Measurements from ENCODE around the gene ODC1. TPM values are rescaled to one million over a fixed set of nuclear protein-coding genes. Genes with fewer than 3 reads are reported as not detected.

ODC1 gene
- total and polyA plus RNA-seq, 2 experiments from 2014 or later: 23.3 to 70.3 TPM

DNA sequence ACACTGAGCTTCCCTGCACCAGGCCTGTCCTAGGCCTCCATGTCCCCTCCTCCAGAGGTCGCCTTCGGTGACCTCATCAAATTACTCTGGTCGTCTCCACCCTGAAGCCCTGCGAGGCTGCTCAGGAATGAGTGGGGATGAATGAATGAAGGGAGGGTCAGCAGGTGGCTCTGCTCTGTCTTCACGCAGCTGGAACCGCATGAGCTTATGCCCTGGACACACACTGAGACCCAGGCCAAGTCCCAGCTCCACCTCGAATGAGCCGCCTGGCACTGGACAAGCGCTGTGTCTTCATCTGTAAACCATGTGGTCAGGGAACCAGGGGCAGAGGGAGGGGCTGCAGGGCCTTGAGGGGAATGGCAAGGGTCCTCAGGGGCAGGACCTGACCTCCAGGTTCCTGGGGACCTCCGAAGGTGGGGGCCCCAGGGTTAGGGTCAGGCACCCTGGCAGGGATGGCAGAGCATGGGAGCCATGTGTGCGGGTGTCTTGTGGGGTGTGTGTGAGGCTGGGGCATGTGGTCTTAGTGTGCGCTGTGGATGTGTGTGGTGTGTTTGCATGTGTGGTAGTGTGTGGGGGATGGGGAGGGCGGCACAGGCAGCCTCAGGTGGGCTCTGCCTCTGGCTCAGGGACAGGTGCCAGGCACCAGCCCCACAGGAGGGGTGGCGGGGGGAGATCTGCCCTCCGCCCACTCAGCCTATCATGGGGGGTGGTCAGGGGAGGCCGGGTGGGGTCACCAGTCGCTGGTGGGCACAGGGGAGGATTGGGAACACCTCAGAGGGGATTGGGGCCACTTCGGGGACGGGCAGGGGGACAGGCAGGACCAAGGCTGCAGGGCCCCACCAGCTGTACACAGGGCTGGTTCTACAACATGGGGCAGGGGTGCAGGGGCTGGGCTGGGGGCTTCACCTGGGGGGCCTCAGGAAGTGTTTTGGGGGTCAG is 13.9 kb downstream of the ODC1 start:
- DNase-seq (ENCODE audit: low spot score) (no peak), ATAC-seq (no peak)
- no peak overlapping the region for H3K27ac ChIP-seq (ENCODE audit: low read depth)
- Mint-ChIP-seq H3K36me3 (ENCODE audit: low read depth) (peaks cover 2% of the 10 kb centered on the region; the same call in 2 of the 3 replicates), H3K27ac (no peak overlapping the region), H3K4me3 (no peak overlapping the region), H3K4me1 (peaks cover 3% of the 10 kb centered on the region; the same call in 2 of the 3 replicates), H3K27me3 (ENCODE audit: insufficient read depth, low read depth, poor library complexity) (peaks cover 17% of the 10 kb centered on the region), H3K9me3 (no peaks in the 10 kb centered on the region)
- H3K4me1 ChIP-seq (ENCODE audit: insufficient read depth): no peaks in the 10 kb centered on the region
- H4K20me1 ChIP-seq (replicated peaks; ENCODE audit: insufficient read depth): no peaks in the 10 kb centered on the region
- H3K9me2 ChIP-seq (ENCODE audit: insufficient read depth): no peaks in the 10 kb centered on the region
- H3K36me3 ChIP-seq (ENCODE audit: insufficient read depth): no peaks in the 10 kb centered on the region
- H3F3A ChIP-seq (replicated peaks; ENCODE audit: low read depth): no peaks in the 10 kb centered on the region
- H3K4me2 ChIP-seq: no peak overlapping the region
- H2AFZ ChIP-seq: no peak overlapping the region
- TF ChIP-seq POLR2AphosphoS5 (IDR thresholded peaks at IDR 0.05; ENCODE audit: low read depth) (no peak), EZH2phosphoT487 (IDR thresholded peaks at IDR 0.05; ENCODE audit: unreplicated experiment) (no peak), CREB1 (CRISPR knock-in tag; IDR thresholded peaks at IDR 0.05; ENCODE audit: low read depth) (no peak), ZNF331 (CRISPR knock-in tag; IDR thresholded peaks at IDR 0.05; ENCODE audit: low read depth) (no peak), STAT1 (IDR thresholded peaks at IDR 0.05; ENCODE audit: unreplicated experiment) (no peak), ZNF114 (CRISPR knock-in tag; IDR thresholded peaks at IDR 0.05) (no peak), EZH2 (IDR thresholded peaks at IDR 0.05; ENCODE audit: low read depth, unreplicated experiment) (no peak), NANOG (IDR thresholded peaks at IDR 0.05; ENCODE audit: borderline replicate concordance) (no peak), JUNB (IDR thresholded peaks at IDR 0.05; ENCODE audit: unreplicated experiment) (no peak)
- TF ChIP-seq, protein P1, sequence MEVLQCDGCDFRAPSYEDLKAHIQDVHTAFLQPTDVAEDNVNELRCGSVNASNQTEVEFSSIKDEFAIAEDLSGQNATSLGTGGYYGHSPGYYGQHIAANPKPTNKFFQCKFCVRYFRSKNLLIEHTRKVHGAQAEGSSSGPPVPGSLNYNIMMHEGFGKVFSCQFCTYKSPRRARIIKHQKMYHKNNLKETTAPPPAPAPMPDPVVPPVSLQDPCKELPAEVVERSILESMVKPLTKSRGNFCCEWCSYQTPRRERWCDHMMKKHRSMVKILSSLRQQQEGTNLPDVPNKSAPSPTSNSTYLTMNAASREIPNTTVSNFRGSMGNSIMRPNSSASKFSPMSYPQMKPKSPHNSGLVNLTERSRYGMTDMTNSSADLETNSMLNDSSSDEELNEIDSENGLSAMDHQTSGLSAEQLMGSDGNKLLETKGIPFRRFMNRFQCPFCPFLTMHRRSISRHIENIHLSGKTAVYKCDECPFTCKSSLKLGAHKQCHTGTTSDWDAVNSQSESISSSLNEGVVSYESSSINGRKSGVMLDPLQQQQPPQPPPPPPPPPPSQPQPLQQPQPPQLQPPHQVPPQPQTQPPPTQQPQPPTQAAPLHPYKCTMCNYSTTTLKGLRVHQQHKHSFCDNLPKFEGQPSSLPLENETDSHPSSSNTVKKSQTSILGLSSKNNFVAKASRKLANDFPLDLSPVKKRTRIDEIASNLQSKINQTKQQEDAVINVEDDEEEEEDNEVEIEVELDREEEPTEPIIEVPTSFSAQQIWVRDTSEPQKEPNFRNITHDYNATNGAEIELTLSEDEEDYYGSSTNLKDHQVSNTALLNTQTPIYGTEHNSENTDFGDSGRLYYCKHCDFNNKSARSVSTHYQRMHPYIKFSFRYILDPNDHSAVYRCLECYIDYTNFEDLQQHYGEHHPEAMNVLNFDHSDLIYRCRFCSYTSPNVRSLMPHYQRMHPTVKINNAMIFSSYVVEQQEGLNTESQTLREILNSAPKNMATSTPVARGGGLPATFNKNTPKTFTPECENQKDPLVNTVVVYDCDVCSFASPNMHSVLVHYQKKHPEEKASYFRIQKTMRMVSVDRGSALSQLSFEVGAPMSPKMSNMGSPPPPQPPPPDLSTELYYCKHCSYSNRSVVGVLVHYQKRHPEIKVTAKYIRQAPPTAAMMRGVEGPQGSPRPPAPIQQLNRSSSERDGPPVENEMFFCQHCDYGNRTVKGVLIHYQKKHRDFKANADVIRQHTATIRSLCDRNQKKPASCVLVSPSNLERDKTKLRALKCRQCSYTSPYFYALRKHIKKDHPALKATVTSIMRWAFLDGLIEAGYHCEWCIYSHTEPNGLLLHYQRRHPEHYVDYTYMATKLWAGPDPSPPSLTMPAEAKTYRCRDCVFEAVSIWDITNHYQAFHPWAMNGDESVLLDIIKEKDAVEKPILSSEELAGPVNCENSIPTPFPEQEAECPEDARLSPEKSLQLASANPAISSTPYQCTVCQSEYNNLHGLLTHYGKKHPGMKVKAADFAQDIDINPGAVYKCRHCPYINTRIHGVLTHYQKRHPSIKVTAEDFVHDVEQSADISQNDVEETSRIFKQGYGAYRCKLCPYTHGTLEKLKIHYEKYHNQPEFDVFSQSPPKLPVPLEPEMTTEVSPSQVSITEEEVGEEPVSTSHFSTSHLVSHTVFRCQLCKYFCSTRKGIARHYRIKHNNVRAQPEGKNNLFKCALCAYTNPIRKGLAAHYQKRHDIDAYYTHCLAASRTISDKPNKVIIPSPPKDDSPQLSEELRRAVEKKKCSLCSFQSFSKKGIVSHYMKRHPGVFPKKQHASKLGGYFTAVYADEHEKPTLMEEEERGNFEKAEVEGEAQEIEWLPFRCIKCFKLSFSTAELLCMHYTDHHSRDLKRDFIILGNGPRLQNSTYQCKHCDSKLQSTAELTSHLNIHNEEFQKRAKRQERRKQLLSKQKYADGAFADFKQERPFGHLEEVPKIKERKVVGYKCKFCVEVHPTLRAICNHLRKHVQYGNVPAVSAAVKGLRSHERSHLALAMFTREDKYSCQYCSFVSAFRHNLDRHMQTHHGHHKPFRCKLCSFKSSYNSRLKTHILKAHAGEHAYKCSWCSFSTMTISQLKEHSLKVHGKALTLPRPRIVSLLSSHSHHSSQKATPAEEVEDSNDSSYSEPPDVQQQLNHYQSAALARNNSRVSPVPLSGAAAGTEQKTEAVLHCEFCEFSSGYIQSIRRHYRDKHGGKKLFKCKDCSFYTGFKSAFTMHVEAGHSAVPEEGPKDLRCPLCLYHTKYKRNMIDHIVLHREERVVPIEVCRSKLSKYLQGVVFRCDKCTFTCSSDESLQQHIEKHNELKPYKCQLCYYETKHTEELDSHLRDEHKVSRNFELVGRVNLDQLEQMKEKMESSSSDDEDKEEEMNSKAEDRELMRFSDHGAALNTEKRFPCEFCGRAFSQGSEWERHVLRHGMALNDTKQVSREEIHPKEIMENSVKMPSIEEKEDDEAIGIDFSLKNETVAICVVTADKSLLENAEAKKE (CRISPR knock-in tag; IDR thresholded peaks at IDR 0.05): no peak
- TF ChIP-seq, protein P2, sequence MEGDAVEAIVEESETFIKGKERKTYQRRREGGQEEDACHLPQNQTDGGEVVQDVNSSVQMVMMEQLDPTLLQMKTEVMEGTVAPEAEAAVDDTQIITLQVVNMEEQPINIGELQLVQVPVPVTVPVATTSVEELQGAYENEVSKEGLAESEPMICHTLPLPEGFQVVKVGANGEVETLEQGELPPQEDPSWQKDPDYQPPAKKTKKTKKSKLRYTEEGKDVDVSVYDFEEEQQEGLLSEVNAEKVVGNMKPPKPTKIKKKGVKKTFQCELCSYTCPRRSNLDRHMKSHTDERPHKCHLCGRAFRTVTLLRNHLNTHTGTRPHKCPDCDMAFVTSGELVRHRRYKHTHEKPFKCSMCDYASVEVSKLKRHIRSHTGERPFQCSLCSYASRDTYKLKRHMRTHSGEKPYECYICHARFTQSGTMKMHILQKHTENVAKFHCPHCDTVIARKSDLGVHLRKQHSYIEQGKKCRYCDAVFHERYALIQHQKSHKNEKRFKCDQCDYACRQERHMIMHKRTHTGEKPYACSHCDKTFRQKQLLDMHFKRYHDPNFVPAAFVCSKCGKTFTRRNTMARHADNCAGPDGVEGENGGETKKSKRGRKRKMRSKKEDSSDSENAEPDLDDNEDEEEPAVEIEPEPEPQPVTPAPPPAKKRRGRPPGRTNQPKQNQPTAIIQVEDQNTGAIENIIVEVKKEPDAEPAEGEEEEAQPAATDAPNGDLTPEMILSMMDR (conservative IDR thresholded peaks at IDR 0.05; ENCODE audit: low read depth in 2 of 2): no peak
- TF ChIP-seq, protein P3, sequence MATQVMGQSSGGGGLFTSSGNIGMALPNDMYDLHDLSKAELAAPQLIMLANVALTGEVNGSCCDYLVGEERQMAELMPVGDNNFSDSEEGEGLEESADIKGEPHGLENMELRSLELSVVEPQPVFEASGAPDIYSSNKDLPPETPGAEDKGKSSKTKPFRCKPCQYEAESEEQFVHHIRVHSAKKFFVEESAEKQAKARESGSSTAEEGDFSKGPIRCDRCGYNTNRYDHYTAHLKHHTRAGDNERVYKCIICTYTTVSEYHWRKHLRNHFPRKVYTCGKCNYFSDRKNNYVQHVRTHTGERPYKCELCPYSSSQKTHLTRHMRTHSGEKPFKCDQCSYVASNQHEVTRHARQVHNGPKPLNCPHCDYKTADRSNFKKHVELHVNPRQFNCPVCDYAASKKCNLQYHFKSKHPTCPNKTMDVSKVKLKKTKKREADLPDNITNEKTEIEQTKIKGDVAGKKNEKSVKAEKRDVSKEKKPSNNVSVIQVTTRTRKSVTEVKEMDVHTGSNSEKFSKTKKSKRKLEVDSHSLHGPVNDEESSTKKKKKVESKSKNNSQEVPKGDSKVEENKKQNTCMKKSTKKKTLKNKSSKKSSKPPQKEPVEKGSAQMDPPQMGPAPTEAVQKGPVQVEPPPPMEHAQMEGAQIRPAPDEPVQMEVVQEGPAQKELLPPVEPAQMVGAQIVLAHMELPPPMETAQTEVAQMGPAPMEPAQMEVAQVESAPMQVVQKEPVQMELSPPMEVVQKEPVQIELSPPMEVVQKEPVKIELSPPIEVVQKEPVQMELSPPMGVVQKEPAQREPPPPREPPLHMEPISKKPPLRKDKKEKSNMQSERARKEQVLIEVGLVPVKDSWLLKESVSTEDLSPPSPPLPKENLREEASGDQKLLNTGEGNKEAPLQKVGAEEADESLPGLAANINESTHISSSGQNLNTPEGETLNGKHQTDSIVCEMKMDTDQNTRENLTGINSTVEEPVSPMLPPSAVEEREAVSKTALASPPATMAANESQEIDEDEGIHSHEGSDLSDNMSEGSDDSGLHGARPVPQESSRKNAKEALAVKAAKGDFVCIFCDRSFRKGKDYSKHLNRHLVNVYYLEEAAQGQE (IDR thresholded peaks at IDR 0.05; ENCODE audit: unreplicated experiment): no peak
- TF ChIP-seq, protein P4, sequence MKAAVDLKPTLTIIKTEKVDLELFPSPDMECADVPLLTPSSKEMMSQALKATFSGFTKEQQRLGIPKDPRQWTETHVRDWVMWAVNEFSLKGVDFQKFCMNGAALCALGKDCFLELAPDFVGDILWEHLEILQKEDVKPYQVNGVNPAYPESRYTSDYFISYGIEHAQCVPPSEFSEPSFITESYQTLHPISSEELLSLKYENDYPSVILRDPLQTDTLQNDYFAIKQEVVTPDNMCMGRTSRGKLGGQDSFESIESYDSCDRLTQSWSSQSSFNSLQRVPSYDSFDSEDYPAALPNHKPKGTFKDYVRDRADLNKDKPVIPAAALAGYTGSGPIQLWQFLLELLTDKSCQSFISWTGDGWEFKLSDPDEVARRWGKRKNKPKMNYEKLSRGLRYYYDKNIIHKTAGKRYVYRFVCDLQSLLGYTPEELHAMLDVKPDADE (IDR thresholded peaks at IDR 0.05): no peak
- H3K27me3 ChIP-seq (ENCODE audit: insufficient read depth): peaks cover 3% of the 10 kb centered on the region; the same call in 1 of the 2 replicates
- no peaks in the 10 kb centered on the region for H3K79me2 ChIP-seq (replicated peaks; ENCODE audit: insufficient read depth)
- no peak overlapping the region for H3K4me3 ChIP-seq
